DMS114 treated with DMSO at 0.1 percent for 48 hours (cell line): ENCODE data around the gene DIAPH1.

Source experiments
- DNase-seq: peaks from one replicate; lab custom pipeline; 2025; ENCODE audit not compliant: unreplicated experiment; lab: John Stamatoyannopoulos, UW

The DIAPH1 gene

GRCh38 chr5:141640051-141640415, 21.2 kb upstream of the DIAPH1 start:
- no peak for DNase-seq

- DNase-seq: no peak
Observed at GRCh38 chr5:141639357-141640050, 20.7 kb upstream of the DIAPH1 start.

GRCh38 chr5:141638771-141639170, 20.0 kb upstream of the DIAPH1 start:
- no peak for DNase-seq

- no peak for DNase-seq
Observed at GRCh38 chr5:141637767-141638419, 19.1 kb upstream of the DIAPH1 start.

- no peak for DNase-seq
Observed at GRCh38 chr5:141637123-141637766, 18.4 kb upstream of the DIAPH1 start.

- peak; percentile 84 for DNase-seq
Observed at GRCh38 chr5:141636413-141637122, 17.8 kb upstream of the DIAPH1 start, which contains the start of the genes HDAC3 and RELL2. TSS of gene HDAC3 (minus strand) at chr5:141636849. CDS start at chr5:141636790, 59 bp downstream. TSS of gene RELL2 (plus strand) at chr5:141636997. CDS start at chr5:141638226, 1,229 bp downstream.

GRCh38 chr5:141636106-141636412, 17.3 kb upstream of the DIAPH1 start:
- DNase-seq: no peak

- no peak for DNase-seq
Observed at GRCh38 chr5:141635646-141636045, 16.8 kb upstream of the DIAPH1 start.

GRCh38 chr5:141634720-141635119, 15.9 kb upstream of the DIAPH1 start:
- DNase-seq: no peak

- no peak for DNase-seq
Observed at GRCh38 chr5:141633871-141634561, 15.2 kb upstream of the DIAPH1 start.

GRCh38 chr5:141632650-141633049, 13.8 kb upstream of the DIAPH1 start:
- no peak for DNase-seq

- no peak for DNase-seq
Observed at GRCh38 chr5:141630570-141631140, 11.9 kb upstream of the DIAPH1 start.

- DNase-seq: no peak
Observed at GRCh38 chr5:141628175-141628788, 9.5 kb upstream of the DIAPH1 start.

GRCh38 chr5:141623611-141624010, 4.8 kb upstream of the DIAPH1 start:
- no peak for DNase-seq

- no peak for DNase-seq
Observed at GRCh38 chr5:141623186-141623585, 4.4 kb upstream of the DIAPH1 start.

- DNase-seq: no peak
Observed at GRCh38 chr5:141618030-141618803, 583 bp downstream of the DIAPH1 start.

GRCh38 chr5:141617682-141618029, 1.1 kb downstream of the DIAPH1 start:
- no peak for DNase-seq

GRCh38 chr5:141617128-141617527, 1.7 kb downstream of the DIAPH1 start:
- DNase-seq: no peak

GRCh38 chr5:141615991-141616720, 2.6 kb downstream of the DIAPH1 start:
- DNase-seq: no peak
